GM19240 (cell line): ENCODE data around the gene SLC27A4.
"Not testable (repeated sequence)": the region's sequence is repeated elsewhere in the genome, so short reads cannot be mapped to it uniquely, and the experiment has no call there.

Source experiments
- DNase-seq: peaks from one replicate; pipeline ENCODE4 v3.0.0; 2011; ENCODE audit warnings: low spot score; ENCODE audit not compliant: insufficient read length

Gene SLC27A4

DNA sequence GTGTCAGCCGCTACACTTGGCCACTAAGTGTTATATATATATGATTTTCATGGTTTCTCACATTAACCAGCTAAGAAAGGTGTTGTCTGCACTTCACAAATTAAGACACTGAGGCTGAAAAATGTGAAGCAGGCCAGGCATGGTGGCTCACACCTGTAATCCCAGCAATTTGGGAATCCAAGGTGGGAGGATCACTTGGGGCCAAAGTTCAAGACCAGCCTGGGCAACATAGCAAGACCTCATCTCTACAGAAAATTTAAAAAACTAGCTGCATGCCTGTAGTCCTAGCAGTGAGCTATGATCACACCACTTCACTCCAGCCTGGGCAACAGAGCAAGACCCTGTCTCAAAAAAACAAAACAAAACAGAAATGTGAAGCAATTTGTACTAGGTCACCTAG lies 15.9 kb upstream of the SLC27A4 start:
- no peak for DNase-seq

DNA sequence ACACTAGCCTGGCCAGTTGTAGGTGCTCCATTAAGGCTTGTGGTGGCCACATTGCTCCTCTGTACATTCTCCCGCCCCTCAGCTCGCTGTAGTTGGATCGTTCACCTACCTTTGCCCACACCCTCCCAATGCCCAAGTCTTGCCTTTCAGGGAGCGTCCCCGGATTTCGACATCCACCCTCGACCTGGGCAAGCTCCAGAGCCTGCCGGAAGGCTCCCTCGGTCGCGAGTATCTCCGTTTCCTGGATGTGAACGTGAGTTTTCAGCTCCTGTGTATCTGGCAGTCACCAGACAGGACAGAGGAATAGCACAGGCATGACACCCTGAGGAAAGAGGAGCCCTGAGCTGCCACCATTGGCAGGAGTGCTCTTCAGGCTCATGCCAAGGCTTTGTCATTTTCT lies 14.7 kb upstream of the SLC27A4 start:
- no peak for DNase-seq

- DNase-seq = no peak
Measured at GRCh38 chr9:128333451-128333869, 6.9 kb upstream of the SLC27A4 start.

- DNase-seq = no peak
Measured at GRCh38 chr9:128335161-128335560, 5.2 kb upstream of the SLC27A4 start.

DNA sequence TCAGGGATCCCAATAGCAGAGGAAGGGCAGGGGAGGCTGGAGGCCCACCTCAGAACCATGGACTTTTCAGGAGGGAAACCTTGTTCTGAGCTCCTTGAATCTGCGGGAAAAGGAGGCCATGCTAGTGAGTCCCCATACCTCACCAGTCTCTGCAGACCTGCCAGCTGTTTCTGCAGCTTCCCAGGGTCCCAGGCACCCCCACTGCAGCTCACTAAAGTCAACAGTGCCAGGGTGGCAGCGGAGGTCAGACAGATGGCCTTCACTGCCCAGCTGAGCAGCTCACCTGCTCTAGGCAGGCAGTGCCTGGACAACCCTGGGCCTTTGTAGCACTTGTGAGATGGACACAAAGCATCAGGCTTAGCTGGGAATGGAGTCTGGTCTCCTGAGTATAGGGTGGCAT lies 4.4 kb upstream of the SLC27A4 start:
- DNase-seq = no peak

GRCh38 chr9:128337936-128338335 lies 2.4 kb upstream of the SLC27A4 start:
- no peak for DNase-seq

- not testable (repeated sequence) for DNase-seq
Measured at GRCh38 chr9:128338852-128339614, 1.3 kb upstream of the SLC27A4 start.

DNA sequence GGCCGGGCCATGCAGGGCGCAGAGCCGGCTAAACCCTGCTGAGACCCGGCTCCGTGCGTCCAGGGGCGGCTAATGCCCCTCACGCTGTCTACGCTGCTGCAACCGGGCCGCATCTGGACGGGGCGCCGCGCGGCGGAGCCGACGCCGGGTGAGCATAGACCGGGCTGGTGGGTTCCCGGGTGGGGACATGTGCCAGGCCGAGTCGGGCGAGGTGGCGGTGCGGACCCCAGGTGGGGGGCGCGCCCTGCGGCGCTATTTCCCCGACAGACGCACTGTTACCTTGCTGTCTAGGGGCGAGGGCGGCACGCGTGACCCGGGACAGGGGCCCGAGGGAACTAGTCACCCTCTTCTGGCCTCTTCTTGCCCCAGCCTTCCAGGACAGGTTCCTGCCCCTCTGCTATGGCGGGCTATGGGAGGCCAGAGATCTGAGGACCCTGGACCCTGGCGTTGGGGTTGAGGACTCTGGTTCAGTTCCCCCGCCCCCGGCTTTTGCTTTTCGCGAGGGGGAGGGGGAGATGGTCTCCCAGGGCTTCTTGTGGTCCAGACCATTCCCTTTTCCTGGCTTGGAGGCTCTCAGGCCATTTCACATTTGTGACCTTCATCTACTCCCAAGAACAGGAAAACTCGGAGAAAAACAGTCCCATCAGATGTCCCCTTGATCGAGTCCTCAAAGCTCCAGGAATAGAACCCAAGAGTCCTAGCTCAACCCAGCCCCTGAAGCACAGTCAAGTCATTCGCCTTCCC lies 536 bp downstream of the SLC27A4 start:
- no peak for DNase-seq

DNA sequence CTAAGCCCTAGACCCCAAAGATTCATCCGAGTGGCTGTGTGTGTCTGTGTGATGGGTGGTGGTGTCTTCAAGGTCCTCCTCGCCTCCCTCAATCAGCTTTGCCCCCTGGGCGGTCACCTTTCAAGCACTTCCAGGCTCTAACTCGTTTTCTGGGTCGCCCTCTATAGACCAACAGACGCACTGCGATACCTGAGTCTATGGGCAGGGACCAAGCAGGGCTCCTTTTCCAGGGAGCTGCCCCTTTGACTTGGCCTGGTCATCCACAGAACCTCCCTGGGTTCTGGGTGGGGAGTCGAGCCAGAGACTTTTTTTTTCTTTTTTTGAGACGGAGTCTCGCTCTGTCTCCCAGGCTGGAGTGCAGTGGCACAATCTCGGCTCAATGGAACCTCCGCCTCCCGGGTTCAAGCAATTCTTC lies 1.1 kb downstream of the SLC27A4 start:
- peak; percentile 95 for DNase-seq

- DNase-seq = no peak
Measured at GRCh38 chr9:128342971-128343680, 2.8 kb downstream of the SLC27A4 start.

- DNase-seq = no peak
Measured at GRCh38 chr9:128343855-128344254, 3.5 kb downstream of the SLC27A4 start.

DNA sequence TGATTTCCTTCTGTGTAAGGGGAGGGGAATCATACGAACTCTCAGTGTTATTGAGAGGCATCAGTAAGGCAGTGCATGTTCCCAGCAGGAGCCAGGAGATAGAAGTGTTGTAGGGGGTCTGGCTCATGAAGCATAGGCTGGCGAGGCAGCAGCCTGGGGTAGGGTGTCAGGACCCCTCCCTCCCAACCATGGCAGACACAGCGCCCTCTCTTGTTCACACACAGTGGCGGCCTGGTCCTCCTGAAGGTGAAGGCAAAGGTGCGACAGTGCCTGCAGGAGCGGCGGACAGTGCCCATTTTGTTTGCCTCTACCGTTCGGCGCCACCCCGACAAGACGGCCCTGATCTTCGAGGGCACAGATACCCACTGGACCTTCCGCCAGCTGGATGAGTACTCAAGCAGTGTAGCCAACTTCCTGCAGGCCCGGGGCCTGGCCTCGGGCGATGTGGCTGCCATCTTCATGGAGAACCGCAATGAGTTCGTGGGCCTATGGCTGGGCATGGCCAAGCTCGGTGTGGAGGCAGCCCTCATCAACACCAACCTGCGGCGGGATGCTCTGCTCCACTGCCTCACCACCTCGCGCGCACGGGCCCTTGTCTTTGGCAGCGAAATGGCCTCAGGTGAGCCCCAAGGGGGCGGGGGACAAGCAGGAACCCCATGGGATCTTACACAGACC lies 4.7 kb downstream of the SLC27A4 start:
- DNase-seq = no peak

DNA sequence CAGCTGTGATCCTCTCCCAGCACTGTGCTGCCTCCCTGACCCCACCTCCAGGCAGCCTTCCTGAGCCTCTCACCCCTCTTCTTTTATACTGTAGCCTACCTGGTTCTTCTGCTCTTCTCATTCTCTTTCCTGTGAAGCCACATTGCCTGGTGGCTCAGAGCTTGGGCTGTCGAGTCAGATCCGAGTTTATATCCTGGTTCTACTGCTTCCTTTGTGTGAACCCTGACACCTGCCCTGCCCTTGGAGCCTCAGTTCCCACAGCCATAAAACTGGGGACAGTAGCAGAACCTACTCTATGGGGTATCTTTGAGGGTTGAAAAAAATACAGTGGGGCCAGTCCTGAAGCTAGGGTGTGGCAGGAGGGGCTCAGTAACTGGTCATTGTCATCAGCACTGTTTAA lies 8.8 kb downstream of the SLC27A4 start:
- DNase-seq = no peak

DNA sequence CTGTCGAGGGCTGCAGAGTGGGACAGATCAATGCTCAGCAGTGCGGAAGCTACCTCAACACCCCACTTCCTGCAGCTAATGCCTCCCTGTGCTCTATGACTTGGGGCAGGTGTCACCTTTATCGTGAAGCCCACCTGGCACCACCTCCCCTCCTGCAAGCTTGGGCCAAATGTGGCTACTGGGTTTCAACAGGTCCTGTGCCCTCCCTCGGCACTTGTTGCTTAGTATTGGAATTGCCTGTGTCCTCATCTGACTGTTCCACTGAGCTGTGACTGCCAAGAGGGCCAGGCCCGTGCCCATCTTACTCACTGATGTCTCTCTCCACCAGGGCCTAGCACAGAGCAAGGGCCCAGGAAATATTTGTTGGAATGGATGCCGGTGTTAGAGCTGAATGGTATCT lies 9.4 kb downstream of the SLC27A4 start:
- DNase-seq = no peak

- DNase-seq = no peak
Measured at GRCh38 chr9:128355451-128355850, 15.1 kb downstream of the SLC27A4 start.

DNA sequence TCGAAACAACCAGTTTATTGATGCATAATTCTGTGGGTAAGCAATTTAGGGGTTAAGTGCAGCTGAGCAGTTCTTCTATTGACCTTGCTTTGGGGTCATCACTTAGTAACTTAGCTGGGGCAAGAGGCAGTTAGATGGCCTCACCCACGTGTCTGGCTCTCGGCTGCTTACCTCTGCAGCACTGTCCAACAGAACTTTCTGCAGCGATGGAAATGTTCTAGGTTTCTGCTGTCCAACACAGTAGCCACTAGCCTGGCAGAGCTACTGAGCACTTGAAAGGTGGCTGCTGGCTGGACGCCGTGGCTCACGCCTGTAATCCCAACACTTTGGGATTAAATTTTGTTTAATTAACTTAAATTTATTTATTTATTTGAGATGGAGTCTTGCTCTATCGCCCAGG lies 17.8 kb downstream of the SLC27A4 start:
- no peak for DNase-seq

- DNase-seq = no peak
Measured at GRCh38 chr9:128358861-128359260, 18.5 kb downstream of the SLC27A4 start.

GRCh38 chr9:128360826-128361225 lies 20.5 kb downstream of the SLC27A4 start:
- DNase-seq = no peak

DNA sequence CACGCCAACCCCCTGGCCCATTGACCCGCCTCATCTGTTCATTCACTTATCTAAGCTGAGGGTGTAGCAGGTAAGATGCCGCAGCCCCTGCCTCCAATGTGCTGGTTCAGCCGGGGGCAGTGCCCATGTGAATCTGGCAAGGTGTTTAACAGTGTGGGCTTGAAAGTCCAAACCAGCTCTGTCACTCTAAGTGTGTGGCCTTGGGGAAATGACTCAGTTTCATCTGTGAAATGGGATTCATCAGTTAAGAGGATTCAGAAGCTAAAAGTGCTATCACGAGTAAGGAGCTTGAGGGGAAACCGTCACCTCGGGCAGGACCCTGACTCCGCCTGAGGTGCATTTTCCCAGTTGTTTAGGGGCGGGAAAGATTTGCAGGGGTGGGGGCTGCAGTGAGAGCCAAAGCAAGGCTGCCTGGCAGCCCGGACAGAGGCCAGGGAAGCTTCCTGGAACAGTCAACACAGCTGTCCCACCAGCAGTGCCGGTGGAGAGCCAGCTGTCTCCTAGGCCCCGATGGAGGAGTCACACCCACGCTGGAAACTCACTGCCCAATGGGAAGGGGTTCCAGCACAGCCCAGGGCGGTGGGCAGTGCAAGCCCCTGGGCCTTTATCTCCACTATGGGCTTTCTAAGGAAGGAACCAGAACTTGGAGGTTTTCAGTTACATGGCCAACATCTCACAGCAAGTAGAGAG lies 21.1 kb downstream of the SLC27A4 start:
- no peak for DNase-seq

DNA sequence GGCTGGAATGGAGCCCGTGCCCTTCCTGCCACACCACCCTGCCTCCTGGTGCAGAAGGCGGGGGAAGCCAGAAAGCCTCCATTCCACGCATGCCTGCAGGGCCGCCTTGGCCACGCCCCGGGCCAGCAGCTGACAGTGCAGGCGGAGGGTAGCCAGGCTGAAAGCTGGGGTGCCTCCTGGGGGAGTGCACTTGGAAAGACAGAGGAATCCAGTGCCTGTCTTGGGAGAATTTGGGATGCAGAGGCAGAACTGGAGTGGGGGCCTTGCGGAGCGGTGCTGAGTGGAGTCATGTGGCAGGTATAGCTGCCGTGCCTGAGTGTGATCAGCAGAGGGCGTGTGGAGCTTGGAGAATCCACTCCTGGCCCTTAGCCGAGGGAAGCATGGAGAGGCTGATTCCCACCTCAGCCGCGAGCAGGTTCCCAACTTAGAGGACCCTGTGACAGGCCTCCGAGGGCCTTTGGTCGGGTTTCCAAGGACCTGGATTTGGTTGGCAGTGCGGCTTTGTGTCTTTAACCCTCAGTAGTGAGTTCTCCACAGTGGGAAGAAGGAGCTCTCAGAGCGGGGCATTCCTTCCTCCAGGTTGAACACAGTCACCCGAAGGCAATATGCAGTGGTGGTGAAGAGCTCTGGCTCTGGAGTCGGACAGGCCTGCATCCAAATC lies 21.8 kb downstream of the SLC27A4 start:
- peak; percentile 79 for DNase-seq

DNA sequence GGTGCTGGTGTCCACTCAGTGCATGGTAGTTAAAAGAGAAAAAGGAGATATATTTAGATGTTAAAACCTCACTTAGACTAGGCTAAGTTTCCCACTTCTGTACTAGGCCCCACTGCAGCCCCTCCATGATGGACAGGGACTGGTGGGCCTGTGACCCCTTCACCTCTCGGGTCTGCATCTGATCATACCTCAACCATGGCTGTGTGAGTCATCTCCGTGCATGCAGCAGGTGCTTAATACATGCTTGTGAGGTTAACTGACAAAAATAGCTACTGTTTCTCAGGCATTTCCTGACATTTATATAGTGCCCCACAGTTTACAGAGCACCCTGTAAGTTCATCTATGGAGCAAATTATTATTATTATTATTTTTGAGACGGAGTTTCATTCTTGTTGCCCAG lies 22.4 kb downstream of the SLC27A4 start:
- DNase-seq = no peak
